GM23248 (cell line): ENCODE measurements around the gene HDAC9.

Experiments
- EZH2 ChIP-seq: fragments of 200-600 bp; sonication (generic); IDR thresholded peaks from 2 replicates; pipeline ENCODE4 v1.6.1; 2018; ENCODE audit warnings: antibody characterized with exemption, mild to moderate bottlenecking; ENCODE audit not compliant: insufficient read depth, poor library complexity, severe bottlenecking
- EZH2phosphoT487 ChIP-seq: fragments of 200-600 bp; sonication (generic); IDR thresholded peaks from 2 replicates; pipeline ENCODE4 v1.6.1; 2018; ENCODE audit warnings: antibody characterized with exemption, moderate library complexity, mild to moderate bottlenecking, low read depth; ENCODE audit not compliant: insufficient read depth

DNA sequence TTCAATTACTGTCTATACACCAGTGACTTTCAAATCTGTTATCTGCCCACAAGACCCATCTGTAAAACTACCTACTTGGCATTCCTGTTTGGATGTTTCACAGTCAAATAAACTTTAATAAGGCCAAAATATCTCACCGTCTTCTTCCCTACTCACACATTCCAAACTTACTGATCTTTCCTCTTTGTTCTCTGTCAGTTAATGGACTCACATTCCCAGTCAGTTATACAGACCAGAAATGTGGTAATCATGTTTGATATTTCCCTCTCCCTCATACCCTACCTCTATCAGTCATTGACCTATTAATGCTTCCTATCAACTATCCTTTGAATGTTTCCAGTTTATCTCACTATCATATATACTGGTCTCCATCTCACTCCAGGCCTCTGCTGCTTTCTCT is 28.5 kb upstream of the HDAC9 start:
- TF ChIP-seq EZH2 (no peak), EZH2phosphoT487 (no peak)
